ENCODE data around the gene IL1R1. TPM values are rescaled to one million over a fixed set of nuclear protein-coding genes. Genes with fewer than 3 reads are reported as not detected.
A peak's percentile ranks its signal among the peaks of the same experiment; 100 is the strongest.

Gene IL1R1
- total and polyA plus RNA-seq, 4 donors: 14.0 to 49.3 (median 29.5) TPM

- TF ChIP-seq, protein P1, sequence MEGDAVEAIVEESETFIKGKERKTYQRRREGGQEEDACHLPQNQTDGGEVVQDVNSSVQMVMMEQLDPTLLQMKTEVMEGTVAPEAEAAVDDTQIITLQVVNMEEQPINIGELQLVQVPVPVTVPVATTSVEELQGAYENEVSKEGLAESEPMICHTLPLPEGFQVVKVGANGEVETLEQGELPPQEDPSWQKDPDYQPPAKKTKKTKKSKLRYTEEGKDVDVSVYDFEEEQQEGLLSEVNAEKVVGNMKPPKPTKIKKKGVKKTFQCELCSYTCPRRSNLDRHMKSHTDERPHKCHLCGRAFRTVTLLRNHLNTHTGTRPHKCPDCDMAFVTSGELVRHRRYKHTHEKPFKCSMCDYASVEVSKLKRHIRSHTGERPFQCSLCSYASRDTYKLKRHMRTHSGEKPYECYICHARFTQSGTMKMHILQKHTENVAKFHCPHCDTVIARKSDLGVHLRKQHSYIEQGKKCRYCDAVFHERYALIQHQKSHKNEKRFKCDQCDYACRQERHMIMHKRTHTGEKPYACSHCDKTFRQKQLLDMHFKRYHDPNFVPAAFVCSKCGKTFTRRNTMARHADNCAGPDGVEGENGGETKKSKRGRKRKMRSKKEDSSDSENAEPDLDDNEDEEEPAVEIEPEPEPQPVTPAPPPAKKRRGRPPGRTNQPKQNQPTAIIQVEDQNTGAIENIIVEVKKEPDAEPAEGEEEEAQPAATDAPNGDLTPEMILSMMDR (IDR thresholded peaks at IDR 0.05; ENCODE audit: low read depth, low read length, missing input control): no peak
- TF ChIP-seq GABPA (IDR thresholded peaks at IDR 0.05 in 1 of 2, conservative IDR thresholded peaks at IDR 0.05 in 1 of 2) (no peak), FOXA2 (IDR thresholded peaks at IDR 0.05) (no peak), TAF1 (conservative IDR thresholded peaks at IDR 0.05) (no peak)
Measured at GRCh38 chr2:102119255-102119654, 23.3 kb upstream of the IL1R1 start (continued).

DNA sequence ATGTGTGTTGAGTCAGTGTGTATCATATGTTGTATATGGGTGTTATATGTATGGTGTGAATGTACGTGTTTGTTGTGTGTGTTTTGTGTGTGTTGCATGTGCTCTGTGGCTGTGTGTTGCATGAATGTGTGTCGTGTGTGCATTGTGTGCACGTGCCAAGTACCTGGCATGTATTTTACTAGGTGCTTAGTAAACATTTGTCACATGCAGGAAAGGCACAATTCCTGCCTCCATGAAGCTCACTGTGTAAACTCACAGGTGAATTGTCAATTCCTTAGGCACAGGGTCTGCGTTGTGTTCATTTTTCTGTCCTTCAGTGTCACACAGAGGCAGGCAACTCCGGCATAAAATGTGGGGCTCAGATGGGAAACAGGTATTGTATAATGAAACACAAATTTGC, 22.3 kb upstream of the IL1R1 start:
- Histone ChIP-seq H3K9me3 (ENCODE audit: control insufficient read depth in 4 of 4, low read length in 3 of 4) (no peaks in the 10 kb centered on the region), H3K27me3 (ENCODE audit: control insufficient read depth in 4 of 4, insufficient read depth in 4 of 4, low read length in 3 of 4) (no peaks in the 10 kb centered on the region), H3K9ac (ENCODE audit: low read depth in 1 of 2, low read length in 2 of 2) (no peak overlapping the region), H3K27ac (ENCODE audit: low read depth in 1 of 2, low read length in 2 of 2) (peak overlapping the region; percentile 42 to 75), H3K4me3 (ENCODE audit: low read depth in 1 of 3, low read length in 3 of 3) (no peak overlapping the region), H3K36me3 (ENCODE audit: control insufficient read depth in 4 of 4, insufficient read depth in 3 of 4, low read depth in 1 of 4, low read length in 3 of 4) (peaks cover 0 to 2% (median under 1%) of the 10 kb centered on the region in 4 donors), H3K4me1 (ENCODE audit: control insufficient read depth in 4 of 4, insufficient read depth in 4 of 4, low read length in 3 of 4) (peaks cover 11 to 43% (median 27%) of the 10 kb centered on the region in 4 donors)
- WGBS: 52% methylated on average over 5 of the region's 5 CpGs
- TF ChIP-seq JUND (IDR thresholded peaks at IDR 0.05): no peak
- TF ChIP-seq, protein P2, sequence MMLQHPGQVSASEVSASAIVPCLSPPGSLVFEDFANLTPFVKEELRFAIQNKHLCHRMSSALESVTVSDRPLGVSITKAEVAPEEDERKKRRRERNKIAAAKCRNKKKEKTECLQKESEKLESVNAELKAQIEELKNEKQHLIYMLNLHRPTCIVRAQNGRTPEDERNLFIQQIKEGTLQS (IDR thresholded peaks at IDR 0.05): no peak
- DNase-seq (ENCODE audit: low spot score): no peak

DNA sequence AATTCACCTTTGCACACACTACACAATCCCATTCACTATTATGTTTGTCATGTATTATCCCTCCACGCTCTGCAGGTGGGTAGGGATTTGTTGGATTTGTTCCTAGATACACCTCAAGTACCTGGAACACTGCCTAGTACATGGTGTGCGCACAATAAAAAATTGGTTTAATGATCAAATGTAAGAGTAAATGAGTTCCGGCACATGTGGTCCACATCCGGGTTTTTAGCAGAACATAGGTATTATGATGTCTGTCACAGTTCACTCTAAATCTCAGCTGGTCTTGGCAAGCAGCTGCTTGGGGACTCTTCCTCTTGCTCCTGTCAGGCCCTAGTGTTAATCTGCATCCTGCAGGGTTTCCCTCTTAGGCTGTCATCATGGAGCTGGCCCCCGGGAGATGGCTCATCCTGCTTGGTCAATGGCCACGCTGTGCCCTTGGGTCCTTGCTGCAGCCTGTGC, 21.8 kb upstream of the IL1R1 start:
- H3K9ac ChIP-seq (ENCODE audit: low read depth in 1 of 2, low read length in 2 of 2): no peak overlapping the region
- no peak for TF ChIP-seq GABPA (IDR thresholded peaks at IDR 0.05 in 1 of 2, conservative IDR thresholded peaks at IDR 0.05 in 1 of 2)
- no peak for TF ChIP-seq REST (IDR thresholded peaks at IDR 0.05)
- TF ChIP-seq HNF4G (IDR thresholded peaks at IDR 0.05): no peak
- TF ChIP-seq TAF1 (conservative IDR thresholded peaks at IDR 0.05): no peak
- no peak for TF ChIP-seq JUND (IDR thresholded peaks at IDR 0.05)
- TF ChIP-seq, protein P2 (IDR thresholded peaks at IDR 0.05): no peak
- TF ChIP-seq FOXA1 (IDR thresholded peaks at IDR 0.05): no peak
- peak; percentile 85 for TF ChIP-seq SP1 (IDR thresholded peaks at IDR 0.05)
- TF ChIP-seq RXRA (IDR thresholded peaks at IDR 0.05): peak; percentile 50 to 76
- TF ChIP-seq, protein P1 (IDR thresholded peaks at IDR 0.05; ENCODE audit: low read depth, low read length, missing input control): no peak
- peak in 1 of 2 donors; percentile 35 for TF ChIP-seq HNF4A (conservative IDR thresholded peaks at IDR 0.05)
- no peak for TF ChIP-seq FOXA2 (IDR thresholded peaks at IDR 0.05)
- TF ChIP-seq EGR1 (IDR thresholded peaks at IDR 0.05; ENCODE audit: low read depth in 2 of 2): no peak
- TF ChIP-seq ZBTB33 (IDR thresholded peaks at IDR 0.05): no peak
- peak; percentile 37 for TF ChIP-seq YY1 (IDR thresholded peaks at IDR 0.05)
- TF ChIP-seq MAX (IDR thresholded peaks at IDR 0.05): peak; percentile 45
- peak; percentile 16 to 33 for TF ChIP-seq RAD21 (IDR thresholded peaks at IDR 0.05)
- TF ChIP-seq NR2F2 (IDR thresholded peaks at IDR 0.05): no peak
- H3K9me3 ChIP-seq (ENCODE audit: control insufficient read depth in 4 of 4, low read length in 3 of 4): no peaks in the 10 kb centered on the region
- peak overlapping the region; percentile 42 to 75 for H3K27ac ChIP-seq (ENCODE audit: low read depth in 1 of 2, low read length in 2 of 2)
- no peak overlapping the region for H3K4me3 ChIP-seq (ENCODE audit: low read depth in 1 of 3, low read length in 3 of 3)
- peaks cover 11 to 38% (median 22%) of the 10 kb centered on the region in 4 donors for H3K4me1 ChIP-seq (ENCODE audit: control insufficient read depth in 4 of 4, insufficient read depth in 4 of 4, low read length in 3 of 4)
- DNase-seq (ENCODE audit: low spot score): no peak
- H3K27me3 ChIP-seq (ENCODE audit: control insufficient read depth in 4 of 4, insufficient read depth in 4 of 4, low read length in 3 of 4): no peaks in the 10 kb centered on the region
- H3K36me3 ChIP-seq (ENCODE audit: control insufficient read depth in 4 of 4, insufficient read depth in 3 of 4, low read depth in 1 of 4, low read length in 3 of 4): peaks cover 0 to 2% (median under 1%) of the 10 kb centered on the region in 4 donors
- 45% methylated on average over 6 of the region's 6 CpGs for WGBS
